GM21423 (cell line): ENCODE measurements around the gene RNF157.
A peak's percentile ranks its signal among the peaks of the same experiment; 100 is the strongest.

ENCODE experiments used
- ATAC-seq: cut with Tn5 transposase; IDR thresholded peaks from one replicate; pipeline ENCODE4 v1.9.1; 2021; ENCODE audit warnings: mild to moderate bottlenecking, moderate library complexity; ENCODE audit not compliant: unreplicated experiment

The RNF157 gene

GRCh38 chr17:76131051-76131691, 109.1 kb downstream of the RNF157 start:
- no peak for ATAC-seq

- no peak for ATAC-seq
These were observed 109.8 kb downstream of the RNF157 start for GRCh38 chr17:76130473-76130872.

GRCh38 chr17:76125922-76126321, 114.4 kb downstream of the RNF157 start:
- ATAC-seq = no peak

- no peak for ATAC-seq
These were observed 115.0 kb downstream of the RNF157 start for GRCh38 chr17:76125391-76125675.

GRCh38 chr17:76124582-76125390, 115.5 kb downstream of the RNF157 start:
- ATAC-seq = no peak

GRCh38 chr17:76123749-76124581, 116.3 kb downstream of the RNF157 start:
- no peak for ATAC-seq

GRCh38 chr17:76123191-76123499, 117.1 kb downstream of the RNF157 start:
- no peak for ATAC-seq

GRCh38 chr17:76122431-76123190, 117.7 kb downstream of the RNF157 start:
- ATAC-seq = no peak

GRCh38 chr17:76121932-76122430, 118.3 kb downstream of the RNF157 start:
- peak; percentile 33 for ATAC-seq

GRCh38 chr17:76120658-76121008, 119.7 kb downstream of the RNF157 start:
- no peak for ATAC-seq

- no peak for ATAC-seq
These were observed 120.6 kb downstream of the RNF157 start for GRCh38 chr17:76119409-76120371.

GRCh38 chr17:76115138-76115754, 125.0 kb downstream of the RNF157 start:
- no peak for ATAC-seq

- no peak for ATAC-seq
These were observed 128.3 kb downstream of the RNF157 start for GRCh38 chr17:76111956-76112355.

GRCh38 chr17:76107509-76107908, 132.8 kb downstream of the RNF157 start:
- no peak for ATAC-seq

- no peak for ATAC-seq
These were observed 133.6 kb downstream of the RNF157 start for GRCh38 chr17:76106703-76107102.

GRCh38 chr17:76104896-76105231, 135.4 kb downstream of the RNF157 start:
- ATAC-seq = no peak

GRCh38 chr17:76104140-76104895, 136.0 kb downstream of the RNF157 start:
- ATAC-seq = no peak

GRCh38 chr17:76103274-76104139, 136.8 kb downstream of the RNF157 start, which contains the start of gene EXOC7:
EXOC7 (minus strand) TSS chr17:76103787; CDS start chr17:76103692, 95 bp downstream.
- peak; percentile 84 for ATAC-seq
